GM12874 (cell line): ENCODE results near the gene MICOS13.
A peak's percentile ranks its signal among the peaks of the same experiment; 100 is the strongest.

ENCODE experiments used
- TF ChIP-seq, protein P1 (sequence below): IDR thresholded peaks from 2 replicates; pipeline ENCODE4 v1.5.1; 2011; ENCODE audit warnings: low read depth, mild to moderate bottlenecking, control low read depth, low read length, moderate library complexity; ENCODE audit not compliant: insufficient read depth

The MICOS13 gene

DNA sequence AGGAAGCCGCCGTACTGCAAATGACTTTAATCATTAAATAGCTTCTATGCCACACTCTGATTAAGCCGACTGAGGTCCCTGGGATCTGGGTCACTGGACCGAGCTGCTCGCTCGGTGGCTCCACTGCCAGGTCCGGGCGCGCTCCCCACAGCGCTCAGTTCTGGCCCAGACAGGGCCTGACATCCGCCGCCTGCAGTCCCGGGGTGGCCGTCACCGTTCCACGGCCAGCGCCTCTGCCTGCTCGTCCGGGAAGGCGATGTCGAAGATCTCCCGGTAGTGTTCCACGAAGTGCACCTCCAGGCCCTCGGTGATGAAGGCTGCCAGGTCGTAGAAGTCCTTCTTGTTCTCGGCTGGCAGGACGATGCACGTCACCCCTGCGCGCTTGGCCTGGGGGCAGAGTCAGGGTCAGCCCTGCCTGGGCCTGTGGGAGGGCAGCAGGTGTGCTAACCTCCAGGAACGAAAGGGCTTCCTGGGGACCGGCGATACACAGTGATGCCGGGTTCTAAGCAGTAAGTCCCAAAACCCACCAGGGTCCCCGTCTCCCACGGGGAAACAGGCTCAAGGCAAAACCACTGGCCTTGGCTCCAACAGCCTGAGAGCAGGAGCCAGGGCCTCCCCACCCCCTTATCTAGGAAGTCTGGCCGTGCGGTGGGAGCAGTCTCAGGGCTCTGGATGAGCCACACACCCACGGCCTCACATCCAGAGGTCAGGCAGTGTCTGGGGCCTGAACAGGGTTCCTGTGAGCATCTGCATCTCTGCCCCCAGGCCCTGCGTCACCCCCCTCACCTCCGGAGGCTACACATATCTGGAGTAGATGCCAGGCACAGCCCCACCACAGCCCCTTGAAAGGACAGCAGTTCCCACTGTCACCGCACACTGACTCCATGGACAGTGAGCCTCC, 11.8 kb upstream of the MICOS13 start:
- TF ChIP-seq, protein P1, sequence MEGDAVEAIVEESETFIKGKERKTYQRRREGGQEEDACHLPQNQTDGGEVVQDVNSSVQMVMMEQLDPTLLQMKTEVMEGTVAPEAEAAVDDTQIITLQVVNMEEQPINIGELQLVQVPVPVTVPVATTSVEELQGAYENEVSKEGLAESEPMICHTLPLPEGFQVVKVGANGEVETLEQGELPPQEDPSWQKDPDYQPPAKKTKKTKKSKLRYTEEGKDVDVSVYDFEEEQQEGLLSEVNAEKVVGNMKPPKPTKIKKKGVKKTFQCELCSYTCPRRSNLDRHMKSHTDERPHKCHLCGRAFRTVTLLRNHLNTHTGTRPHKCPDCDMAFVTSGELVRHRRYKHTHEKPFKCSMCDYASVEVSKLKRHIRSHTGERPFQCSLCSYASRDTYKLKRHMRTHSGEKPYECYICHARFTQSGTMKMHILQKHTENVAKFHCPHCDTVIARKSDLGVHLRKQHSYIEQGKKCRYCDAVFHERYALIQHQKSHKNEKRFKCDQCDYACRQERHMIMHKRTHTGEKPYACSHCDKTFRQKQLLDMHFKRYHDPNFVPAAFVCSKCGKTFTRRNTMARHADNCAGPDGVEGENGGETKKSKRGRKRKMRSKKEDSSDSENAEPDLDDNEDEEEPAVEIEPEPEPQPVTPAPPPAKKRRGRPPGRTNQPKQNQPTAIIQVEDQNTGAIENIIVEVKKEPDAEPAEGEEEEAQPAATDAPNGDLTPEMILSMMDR: no peak

DNA sequence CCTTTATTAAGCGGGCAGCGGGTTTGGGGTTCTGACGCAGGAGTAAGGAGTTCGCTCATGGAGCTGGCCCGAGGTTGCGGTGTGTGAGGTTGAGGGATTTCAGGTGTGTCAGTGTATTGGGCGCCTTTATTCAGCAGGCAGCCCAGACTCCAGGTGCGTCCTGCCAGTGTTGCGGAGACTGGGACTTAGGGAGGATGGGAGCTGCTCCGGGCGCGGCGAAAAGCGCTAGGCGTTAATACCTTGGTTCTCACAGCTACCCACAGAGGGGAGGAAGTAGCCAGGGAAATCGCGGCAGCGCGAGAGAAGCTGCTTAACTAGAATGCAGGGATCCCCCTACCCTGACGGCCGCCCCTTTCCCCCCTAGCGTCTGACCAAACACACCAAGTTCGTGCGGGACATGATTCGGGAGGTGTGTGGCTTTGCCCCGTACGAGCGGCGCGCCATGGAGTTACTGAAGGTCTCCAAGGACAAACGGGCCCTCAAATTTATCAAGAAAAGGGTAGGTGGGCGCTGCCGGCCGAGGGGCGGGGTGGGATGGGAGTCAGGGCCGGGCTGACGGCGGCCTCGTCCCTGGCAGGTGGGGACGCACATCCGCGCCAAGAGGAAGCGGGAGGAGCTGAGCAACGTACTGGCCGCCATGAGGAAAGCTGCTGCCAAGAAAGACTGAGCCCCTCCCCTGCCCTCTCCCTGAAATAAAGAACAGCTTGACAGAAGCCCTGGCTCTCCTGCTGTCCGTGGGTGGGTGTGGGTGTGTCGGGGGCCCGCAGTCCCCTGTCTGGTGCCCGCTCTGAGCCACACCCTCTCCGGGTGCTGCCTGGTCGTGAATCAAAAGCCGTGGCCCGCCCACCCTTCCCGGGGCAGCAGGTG, 10.9 kb upstream of the MICOS13 start:
- TF ChIP-seq, protein P1: no peak

- TF ChIP-seq, protein P1: peak; percentile 99
These were observed 10.0 kb upstream of the MICOS13 start, which contains the start of gene RPL36 for GRCh38 chr19:5690125-5690954. RPL36 (plus strand) TSS chr19:5690295; CDS start chr19:5690508, 213 bp downstream.

DNA sequence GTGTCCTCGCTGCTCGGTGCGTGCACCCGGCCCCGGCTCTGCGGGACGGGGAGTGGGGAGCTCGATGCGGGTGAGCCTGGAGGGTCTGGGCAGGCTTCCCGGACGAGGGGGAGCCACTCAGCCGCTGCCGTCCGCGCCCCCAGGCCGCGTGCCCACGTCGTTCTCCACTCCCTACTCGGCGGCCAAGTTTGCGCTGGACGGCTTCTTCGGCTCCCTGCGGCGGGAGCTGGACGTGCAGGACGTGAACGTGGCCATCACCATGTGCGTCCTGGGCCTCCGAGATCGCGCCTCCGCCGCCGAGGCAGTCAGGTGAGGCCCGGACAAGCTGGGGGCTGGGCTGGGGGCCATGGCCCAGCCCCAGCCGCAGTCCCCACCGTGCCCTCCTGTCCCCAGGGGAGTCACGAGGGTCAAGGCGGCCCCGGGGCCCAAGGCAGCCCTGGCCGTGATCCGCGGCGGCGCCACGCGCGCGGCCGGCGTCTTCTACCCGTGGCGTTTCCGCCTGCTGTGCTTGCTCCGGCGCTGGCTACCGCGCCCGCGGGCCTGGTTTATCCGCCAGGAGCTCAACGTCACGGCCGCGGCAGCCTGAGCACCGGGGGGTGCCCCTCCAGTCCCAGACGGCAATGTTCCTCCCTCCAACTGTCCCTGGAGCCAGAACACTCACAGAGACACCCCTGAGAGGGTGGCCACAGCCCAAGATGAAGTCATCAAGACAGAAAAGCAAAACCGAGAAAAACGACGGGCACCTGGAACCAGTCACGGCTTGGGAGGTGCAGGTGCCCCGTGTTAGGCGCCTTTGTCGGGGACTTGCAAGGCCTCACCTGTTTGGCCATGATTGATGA, 7.3 kb upstream of the MICOS13 start:
- TF ChIP-seq, protein P1: no peak

- TF ChIP-seq, protein P1: peak; percentile 96
These were observed 6.5 kb upstream of the MICOS13 start for GRCh38 chr19:5686647-5687359.

DNA sequence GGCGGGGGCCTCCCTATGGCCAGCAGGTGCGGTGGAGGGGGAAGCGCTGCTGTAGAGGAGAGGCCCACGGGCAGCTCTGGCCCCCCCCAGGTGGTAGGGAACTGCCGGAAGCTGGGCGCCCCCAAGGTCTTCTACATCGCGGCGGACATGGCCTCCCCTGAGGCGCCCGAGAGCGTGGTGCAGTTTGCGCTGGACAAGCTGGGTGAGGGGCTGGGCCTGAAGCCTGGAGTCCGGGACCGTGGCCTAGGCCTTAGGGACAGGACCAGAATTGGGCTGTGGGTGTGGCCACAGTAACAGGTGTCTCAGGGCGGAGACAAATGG, 6.0 kb upstream of the MICOS13 start:
- TF ChIP-seq, protein P1: no peak
